ENCODE data around the gene OR2A42.
"Not testable (repeated sequence)": the region's sequence is repeated elsewhere in the genome, so short reads cannot be mapped to it uniquely, and the experiment has no call there.

DNA sequence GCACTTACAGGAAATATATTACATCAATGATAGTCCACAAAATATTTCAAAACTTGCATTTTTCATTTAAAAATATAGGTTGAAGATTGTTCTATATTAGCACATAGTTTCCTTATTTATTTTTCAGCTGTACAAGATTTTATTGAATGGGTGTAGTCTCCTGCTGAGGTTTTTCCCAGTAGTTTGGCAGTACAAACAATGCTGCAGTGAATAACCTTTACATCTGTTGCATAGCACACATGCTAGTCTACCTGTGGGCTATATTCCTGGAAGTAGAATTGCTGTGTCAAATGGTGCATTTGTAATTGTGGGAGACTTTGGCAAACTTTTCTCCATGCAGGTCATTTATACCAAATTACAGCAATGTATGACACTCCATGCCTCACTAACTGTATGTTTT is 18.9 kb downstream of the OR2A42 start:
- TF ChIP-seq, protein P1, sequence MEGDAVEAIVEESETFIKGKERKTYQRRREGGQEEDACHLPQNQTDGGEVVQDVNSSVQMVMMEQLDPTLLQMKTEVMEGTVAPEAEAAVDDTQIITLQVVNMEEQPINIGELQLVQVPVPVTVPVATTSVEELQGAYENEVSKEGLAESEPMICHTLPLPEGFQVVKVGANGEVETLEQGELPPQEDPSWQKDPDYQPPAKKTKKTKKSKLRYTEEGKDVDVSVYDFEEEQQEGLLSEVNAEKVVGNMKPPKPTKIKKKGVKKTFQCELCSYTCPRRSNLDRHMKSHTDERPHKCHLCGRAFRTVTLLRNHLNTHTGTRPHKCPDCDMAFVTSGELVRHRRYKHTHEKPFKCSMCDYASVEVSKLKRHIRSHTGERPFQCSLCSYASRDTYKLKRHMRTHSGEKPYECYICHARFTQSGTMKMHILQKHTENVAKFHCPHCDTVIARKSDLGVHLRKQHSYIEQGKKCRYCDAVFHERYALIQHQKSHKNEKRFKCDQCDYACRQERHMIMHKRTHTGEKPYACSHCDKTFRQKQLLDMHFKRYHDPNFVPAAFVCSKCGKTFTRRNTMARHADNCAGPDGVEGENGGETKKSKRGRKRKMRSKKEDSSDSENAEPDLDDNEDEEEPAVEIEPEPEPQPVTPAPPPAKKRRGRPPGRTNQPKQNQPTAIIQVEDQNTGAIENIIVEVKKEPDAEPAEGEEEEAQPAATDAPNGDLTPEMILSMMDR (IDR thresholded peaks at IDR 0.05), result not testable (repeated sequence)
- TF ChIP-seq POLR2A (IDR thresholded peaks at IDR 0.05); EP300 (IDR thresholded peaks at IDR 0.05; ENCODE audit: low read depth); POLR2AphosphoS5 (IDR thresholded peaks at IDR 0.05): not testable (repeated sequence)

All from transverse colon (tissue), 4 donors.